Nephron (organoid): Measurements from ENCODE around the gene CCDC180.

Source experiments
- H3K27ac Mint-ChIP-seq, 3 experiments: 2 replicates each; pipeline ENCODE4 v1.8.0; 2020; ENCODE audit warnings: mixed read lengths in 3 of 3, mild to moderate bottlenecking in 2 of 3, moderate library complexity in 1 of 3
- H3K27me3 Mint-ChIP-seq: 2 replicates; pipeline ENCODE4 v1.8.0; 2021; ENCODE audit warnings: low read depth, mild to moderate bottlenecking, moderate library complexity, mixed read lengths
- H3K36me3 Mint-ChIP-seq: 2 replicates; pipeline ENCODE4 v1.8.0; 2020; ENCODE audit warnings: low read depth, mixed read lengths
- H3K4me1 Mint-ChIP-seq: 2 replicates; pipeline ENCODE4 v1.8.0; 2020; ENCODE audit warnings: mixed read lengths
- H3K4me3 Mint-ChIP-seq, 3 experiments: 2 replicates each; pipeline ENCODE4 v1.8.0; 2020; ENCODE audit warnings: mild to moderate bottlenecking in 3 of 3, mixed read lengths in 3 of 3, moderate library complexity in 2 of 3
- H3K9me3 Mint-ChIP-seq: 2 replicates; pipeline ENCODE4 v1.8.0; 2020; ENCODE audit warnings: mixed read lengths
- TF ChIP-seq, protein P1 (sequence below), 3 experiments: fragments of 200-600 bp; sonication (generic); IDR thresholded peaks; one replicate each; pipeline ENCODE4 v1.5.0; 2021; ENCODE audit warnings: antibody characterized with exemption in 3 of 3; ENCODE audit not compliant: unreplicated experiment in 3 of 3

The CCDC180 gene

DNA sequence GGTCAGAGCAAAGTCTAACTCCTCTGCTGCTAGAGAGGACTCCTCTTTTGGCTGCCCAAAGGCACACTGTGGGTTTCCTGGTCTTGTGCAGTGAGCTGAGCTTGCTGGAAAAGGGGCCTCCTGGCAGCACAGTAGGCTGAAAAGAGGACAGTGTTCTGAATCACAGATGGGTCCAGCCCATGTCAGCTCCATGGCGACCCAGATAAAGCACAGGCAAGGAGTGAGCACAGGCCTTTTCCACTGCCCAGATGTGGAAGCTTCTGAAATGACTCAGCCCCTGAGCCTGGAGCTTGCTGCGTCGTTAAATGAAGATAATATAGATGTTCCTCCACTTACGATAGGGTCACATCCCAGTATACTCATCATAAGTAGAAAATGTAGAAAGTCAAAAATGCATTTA lies 8.1 kb downstream of the CCDC180 start:
- H3K4me1 Mint-ChIP-seq = no peaks in the 10 kb centered on the region
- TF ChIP-seq, protein P1, sequence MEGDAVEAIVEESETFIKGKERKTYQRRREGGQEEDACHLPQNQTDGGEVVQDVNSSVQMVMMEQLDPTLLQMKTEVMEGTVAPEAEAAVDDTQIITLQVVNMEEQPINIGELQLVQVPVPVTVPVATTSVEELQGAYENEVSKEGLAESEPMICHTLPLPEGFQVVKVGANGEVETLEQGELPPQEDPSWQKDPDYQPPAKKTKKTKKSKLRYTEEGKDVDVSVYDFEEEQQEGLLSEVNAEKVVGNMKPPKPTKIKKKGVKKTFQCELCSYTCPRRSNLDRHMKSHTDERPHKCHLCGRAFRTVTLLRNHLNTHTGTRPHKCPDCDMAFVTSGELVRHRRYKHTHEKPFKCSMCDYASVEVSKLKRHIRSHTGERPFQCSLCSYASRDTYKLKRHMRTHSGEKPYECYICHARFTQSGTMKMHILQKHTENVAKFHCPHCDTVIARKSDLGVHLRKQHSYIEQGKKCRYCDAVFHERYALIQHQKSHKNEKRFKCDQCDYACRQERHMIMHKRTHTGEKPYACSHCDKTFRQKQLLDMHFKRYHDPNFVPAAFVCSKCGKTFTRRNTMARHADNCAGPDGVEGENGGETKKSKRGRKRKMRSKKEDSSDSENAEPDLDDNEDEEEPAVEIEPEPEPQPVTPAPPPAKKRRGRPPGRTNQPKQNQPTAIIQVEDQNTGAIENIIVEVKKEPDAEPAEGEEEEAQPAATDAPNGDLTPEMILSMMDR (IDR thresholded peaks at IDR 0.05; ENCODE audit: unreplicated experiment in 3 of 3) = no peak
- no peaks in the 10 kb centered on the region for H3K9me3 Mint-ChIP-seq
- H3K27ac Mint-ChIP-seq = no peak overlapping the region
- H3K27me3 Mint-ChIP-seq = no peaks in the 10 kb centered on the region
- H3K4me3 Mint-ChIP-seq = no peak overlapping the region
- peaks cover 48% of the 10 kb centered on the region for H3K36me3 Mint-ChIP-seq

DNA sequence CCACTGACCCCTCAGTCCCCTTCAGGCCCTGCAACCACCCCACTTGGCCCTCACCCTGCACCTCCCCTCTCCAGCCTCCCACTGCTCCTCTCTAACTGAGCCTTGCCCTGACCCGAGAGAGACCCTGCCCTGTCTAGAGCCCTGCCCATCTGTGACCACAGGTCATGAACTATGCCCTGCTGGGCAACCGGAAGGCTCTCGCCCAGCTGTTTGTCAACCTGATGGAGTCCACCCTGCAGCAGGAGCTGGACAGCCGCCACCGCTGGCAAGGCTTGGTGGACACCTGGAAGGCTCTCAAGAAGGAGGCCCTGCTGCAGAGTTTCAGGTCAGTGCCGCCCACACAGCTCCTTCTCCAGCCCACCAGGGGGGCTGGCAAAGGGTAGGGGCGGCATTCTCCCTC lies 9.4 kb downstream of the CCDC180 start:
- TF ChIP-seq, protein P1 (IDR thresholded peaks at IDR 0.05; ENCODE audit: unreplicated experiment in 3 of 3) = no peak
- no peaks in the 10 kb centered on the region for H3K9me3 Mint-ChIP-seq
- H3K27me3 Mint-ChIP-seq = no peaks in the 10 kb centered on the region
- no peak overlapping the region for H3K4me3 Mint-ChIP-seq
- peaks cover 51% of the 10 kb centered on the region for H3K36me3 Mint-ChIP-seq
- H3K4me1 Mint-ChIP-seq = no peaks in the 10 kb centered on the region
- no peak overlapping the region for H3K27ac Mint-ChIP-seq

DNA sequence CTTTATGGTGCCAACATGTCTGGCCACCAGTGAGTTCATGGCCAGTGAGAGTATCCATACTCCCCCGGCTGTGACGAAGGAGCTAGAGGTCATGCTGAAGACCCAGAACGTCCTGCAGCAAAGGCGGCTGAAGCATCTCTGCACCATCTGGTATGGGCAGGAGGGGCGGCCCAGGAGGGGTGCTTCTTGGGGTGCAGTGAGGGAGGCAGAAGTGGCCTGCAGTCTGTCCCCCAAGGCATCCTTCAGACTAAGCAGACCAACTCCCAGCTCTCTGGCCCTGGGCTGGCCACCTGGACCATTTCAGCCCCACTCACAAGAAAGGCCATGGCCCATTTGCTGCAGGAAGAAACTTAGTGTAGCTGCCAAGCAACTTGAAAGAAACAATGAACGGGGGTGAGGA lies 11.0 kb downstream of the CCDC180 start:
- Mint-ChIP-seq H3K36me3 (peaks cover 58% of the 10 kb centered on the region), H3K27me3 (no peaks in the 10 kb centered on the region), H3K9me3 (no peaks in the 10 kb centered on the region), H3K4me1 (no peaks in the 10 kb centered on the region), H3K27ac (no peak overlapping the region), H3K4me3 (no peak overlapping the region)
- TF ChIP-seq, protein P1 (IDR thresholded peaks at IDR 0.05; ENCODE audit: unreplicated experiment in 3 of 3) = no peak

DNA sequence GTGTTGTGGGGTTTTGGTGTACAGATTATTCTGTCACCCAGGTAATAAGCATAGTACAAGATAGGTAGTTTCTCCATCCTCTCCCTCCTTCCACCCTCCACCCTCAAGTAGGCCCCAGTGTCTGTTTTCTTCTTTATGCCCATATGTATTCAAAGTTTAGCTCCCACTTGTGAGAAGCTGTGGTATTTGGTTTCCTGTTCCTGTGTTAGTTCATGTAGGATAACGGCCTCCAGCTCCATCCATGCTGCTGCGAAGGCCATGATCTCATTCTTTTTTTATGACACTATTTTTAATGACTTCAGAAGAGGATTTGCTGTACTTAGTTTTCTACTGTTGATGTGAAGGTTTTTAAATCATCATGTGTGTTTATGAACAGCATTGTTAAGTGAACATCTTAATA lies 11.9 kb downstream of the CCDC180 start:
- Mint-ChIP-seq H3K27ac (no peak overlapping the region), H3K36me3 (peaks cover 51% of the 10 kb centered on the region), H3K9me3 (no peaks in the 10 kb centered on the region), H3K4me3 (no peak overlapping the region), H3K4me1 (no peaks in the 10 kb centered on the region), H3K27me3 (no peaks in the 10 kb centered on the region)
- TF ChIP-seq, protein P1 (IDR thresholded peaks at IDR 0.05; ENCODE audit: unreplicated experiment in 3 of 3) = no peak

DNA sequence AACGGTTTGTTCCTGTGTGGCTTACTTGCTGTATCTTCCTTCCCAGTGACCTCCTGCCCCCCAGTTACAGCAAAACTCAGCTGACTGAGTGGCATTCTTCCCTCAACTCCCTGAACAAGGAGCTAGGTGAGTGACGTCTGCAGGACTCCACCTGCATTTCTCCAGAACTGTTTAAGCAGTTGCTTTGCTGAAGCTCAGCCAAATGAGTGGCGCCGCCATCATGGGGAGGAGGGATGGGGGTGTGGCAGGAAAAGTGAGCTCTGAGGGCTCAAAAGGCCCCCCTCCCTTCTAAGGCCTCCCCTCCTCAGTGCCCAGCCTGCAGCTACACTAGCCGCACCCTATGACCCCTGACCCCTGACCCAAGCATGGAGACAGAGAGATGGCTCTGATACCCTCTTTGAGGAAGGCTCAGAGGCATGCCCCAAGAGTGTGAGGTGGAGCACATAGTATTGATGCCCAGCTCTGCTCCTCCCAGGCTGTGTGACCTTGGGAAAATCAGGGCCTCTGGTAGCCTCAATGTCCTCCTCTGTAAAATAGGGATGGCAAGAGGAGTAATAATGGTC lies 12.7 kb downstream of the CCDC180 start:
- H3K4me1 Mint-ChIP-seq = no peaks in the 10 kb centered on the region

DNA sequence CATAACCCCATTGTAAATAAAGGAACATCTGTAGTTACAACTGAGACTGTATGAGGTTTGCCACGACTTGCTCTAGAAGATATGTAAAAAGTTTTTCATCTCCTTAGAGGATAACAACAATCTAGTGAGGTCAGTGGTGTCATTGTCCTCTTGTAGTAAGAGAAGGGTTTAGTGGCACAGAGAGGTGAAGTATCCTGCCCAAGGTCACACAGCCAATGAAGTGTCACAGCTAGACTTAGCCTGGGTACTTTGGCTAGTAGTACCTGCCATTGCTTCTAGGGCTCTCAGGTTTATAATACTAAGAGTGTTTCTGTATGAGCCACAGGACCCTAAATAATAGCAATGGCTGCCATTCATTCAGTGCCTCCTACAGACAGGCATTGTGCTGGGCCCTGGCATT lies 13.8 kb downstream of the CCDC180 start:
- no peaks in the 10 kb centered on the region for H3K9me3 Mint-ChIP-seq
- H3K27me3 Mint-ChIP-seq = no peaks in the 10 kb centered on the region
- TF ChIP-seq, protein P1 (IDR thresholded peaks at IDR 0.05; ENCODE audit: unreplicated experiment in 3 of 3) = no peak
- no peaks in the 10 kb centered on the region for H3K4me1 Mint-ChIP-seq
- H3K4me3 Mint-ChIP-seq = no peak overlapping the region
- peaks cover 51% of the 10 kb centered on the region for H3K36me3 Mint-ChIP-seq
- H3K27ac Mint-ChIP-seq = no peak overlapping the region

More for the DNA sequence above, 12.7 kb downstream of the CCDC180 start:
- Mint-ChIP-seq H3K36me3 (peaks cover 54% of the 10 kb centered on the region), H3K4me3 (no peak overlapping the region), H3K27ac (no peak overlapping the region), H3K9me3 (no peaks in the 10 kb centered on the region), H3K27me3 (no peaks in the 10 kb centered on the region)
- TF ChIP-seq, protein P1 (IDR thresholded peaks at IDR 0.05; ENCODE audit: unreplicated experiment in 3 of 3) = no peak
